Erythroblast (primary cell): ENCODE measurements around the gene MAN1C1.

Experiments
- GATA1 ChIP-seq: IDR thresholded peaks from 2 replicates; pipeline ENCODE4 v1.6.1; 2011; ENCODE audit warnings: low read depth, mild to moderate bottlenecking, control low read depth, low read length, moderate library complexity
- POLR2A ChIP-seq: IDR thresholded peaks from 2 replicates; pipeline ENCODE4 v1.6.1; 2011; ENCODE audit warnings: mild to moderate bottlenecking, low read length

GRCh38 chr1:25748531-25749205 is 132.1 kb downstream of the MAN1C1 start:
- TF ChIP-seq POLR2A: no peak
- no peak for TF ChIP-seq GATA1
